Endothelial cell of hepatic sinusoid (primary cell): ENCODE measurements around the gene TRMT61A.

ENCODE experiments used
- in situ Hi-C: cut with HindIII; loops from 2 replicates; pipeline ENCODE4 v1.10.0; 2017; ENCODE audit warnings: low sequenced_read_pairs

TRMT61A gene

DNA sequence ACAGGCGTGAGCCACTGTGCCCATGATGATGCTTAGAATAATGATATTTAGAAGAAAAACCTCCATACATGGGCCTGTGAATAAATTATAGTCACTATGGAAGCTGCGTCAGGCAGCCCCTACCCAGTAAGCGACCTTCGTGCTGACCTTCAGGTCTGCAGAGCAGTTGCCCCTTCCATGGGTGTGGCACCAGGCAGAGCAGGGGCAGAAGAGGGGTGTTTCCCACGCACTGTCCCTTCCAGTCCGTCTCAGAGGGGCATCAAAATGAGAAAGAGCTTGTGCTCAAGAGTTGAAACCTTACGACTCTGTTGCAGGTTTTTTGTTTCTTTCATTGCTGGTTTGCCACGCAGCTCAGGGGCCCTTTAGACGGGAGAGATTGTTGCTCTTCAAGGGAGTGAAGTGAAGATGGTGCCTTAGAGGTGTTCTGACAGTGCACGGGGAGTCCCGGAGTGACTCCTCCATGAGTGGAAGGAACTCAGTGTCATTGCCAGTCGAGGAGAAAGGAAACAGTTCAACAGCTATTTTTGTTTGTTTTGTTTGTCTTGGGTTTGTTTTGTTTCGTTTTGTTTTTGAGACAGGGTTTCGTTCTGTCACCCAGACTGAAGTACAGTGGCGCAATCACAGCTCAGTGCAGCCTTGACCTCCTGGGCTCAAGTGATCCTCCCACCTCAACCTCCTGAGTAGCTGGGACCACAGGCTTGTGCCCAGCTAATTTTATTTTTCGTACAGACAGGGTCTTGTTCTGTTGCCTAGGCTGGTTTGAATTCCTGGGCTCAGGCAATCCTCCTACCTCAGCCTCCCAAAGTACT, 20.3 kb upstream of the TRMT61A start:
- in situ Hi-C loops, result no loop called here

DNA sequence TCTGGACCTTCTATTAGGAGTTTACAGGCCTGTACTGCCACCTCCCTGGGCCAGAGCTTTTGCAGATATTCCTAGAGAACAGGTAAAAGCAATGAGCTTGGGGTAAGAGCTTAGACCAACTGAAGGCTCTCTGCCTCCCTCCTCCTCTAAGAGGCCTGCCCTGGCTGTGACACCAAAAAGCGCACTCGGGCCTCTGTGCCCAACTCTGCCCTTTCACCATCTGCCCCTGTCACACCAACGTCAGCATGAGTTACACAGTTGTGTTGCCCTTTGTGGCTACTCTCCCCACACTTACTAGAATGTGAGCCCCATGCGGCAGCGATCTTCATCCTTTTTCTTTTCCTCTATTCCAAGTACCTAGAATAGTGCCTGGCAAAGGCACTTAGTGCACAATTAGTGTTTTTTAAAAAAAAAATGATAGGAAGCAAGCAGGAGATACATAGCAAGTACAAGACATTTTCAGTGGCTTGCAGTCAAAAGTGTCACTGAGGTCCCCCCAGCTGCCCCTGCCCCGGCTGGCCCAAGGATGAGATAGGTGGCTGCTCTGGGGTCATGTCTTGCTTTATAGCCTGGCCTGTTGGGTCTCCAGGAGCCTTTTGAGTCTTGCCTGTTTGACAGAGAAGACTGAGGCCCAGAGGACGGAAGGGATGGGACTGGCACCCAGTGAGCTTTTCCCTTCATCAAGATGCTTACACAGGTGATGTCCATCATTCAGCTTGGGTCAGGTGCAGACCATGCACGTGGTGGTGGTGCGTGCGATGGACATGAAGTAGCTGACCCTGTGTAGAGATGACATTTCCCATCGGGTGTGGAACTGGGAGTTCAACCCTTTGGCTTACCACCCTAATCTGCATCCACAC, 18.9 kb upstream of the TRMT61A start:
- in situ Hi-C loops, result loop anchor here (5.0 kb wide), 1 partner anchor 42 kb away; no protein-coding TSS in a partner anchor

DNA sequence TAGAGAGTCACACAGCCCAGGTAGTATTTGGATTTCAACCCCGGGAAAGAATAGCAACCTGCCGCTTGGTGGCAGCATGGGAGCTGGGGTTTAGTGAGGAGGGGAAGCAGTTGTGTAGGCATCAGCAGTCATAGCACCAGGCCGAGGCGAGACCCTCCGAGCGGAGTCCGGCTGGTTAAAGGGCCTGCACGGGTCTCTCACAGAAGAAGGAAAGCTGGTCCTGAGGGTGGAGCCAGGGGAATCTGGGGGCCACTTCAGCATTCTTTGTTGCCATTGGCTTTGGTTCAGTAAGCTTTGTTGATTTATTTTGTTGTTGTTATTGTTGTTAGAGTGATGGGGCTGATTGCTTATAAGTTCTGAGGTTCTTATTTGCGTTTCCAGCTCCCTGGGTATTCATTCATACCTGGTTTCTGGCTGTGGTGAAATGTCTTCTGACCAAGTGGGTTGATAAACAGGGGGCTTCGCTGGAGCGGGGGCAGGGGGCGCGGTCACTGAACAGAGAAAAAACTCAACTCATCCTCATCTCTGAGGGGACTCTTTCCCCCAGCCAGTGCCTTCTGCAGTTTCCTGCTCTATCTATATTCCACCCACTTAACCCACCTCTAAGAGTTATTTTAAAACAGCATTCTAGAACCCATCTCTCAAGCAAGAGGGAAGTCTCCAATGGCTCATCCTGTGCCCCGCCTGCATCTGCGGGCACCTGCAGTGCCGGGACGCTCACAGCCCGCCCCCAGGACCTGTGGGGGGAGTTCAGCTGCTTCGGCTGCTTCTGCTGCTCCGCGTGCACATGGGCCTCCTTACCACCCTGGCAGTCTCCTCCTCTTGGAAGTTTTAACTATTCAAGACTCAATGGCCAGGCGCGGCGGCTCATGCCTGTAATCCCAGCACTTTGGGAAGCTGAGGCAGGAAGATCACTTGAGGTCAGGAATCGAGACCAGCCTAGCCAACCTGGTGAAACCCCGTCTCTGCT, 18.0 kb upstream of the TRMT61A start:
- in situ Hi-C loops, result loop anchor here (5.0 kb wide), 1 partner anchor 41 kb away; no protein-coding TSS in a partner anchor

DNA sequence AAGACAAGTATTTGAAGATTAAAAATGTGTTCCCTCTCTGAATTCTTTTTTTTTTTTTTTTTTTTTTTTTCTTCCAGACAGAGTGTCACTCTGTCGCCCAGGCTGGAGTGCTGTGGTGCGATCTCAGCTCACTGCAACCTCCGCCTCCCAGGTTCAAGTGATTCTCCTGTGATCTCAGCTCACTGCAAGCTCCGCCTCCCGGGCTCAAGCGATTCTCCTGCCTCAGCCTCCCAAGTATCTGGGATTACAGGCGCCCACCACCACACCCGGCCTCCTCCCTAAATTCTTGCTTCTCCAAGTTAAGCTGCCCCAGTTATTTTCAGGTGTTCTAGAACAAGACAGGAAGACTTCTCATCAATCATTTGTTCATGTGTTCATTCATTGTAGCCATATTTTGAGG, 16.8 kb upstream of the TRMT61A start:
- in situ Hi-C loops, result loop anchor here (5.0 kb wide), 1 partner anchor 40 kb away; no protein-coding TSS in a partner anchor

- in situ Hi-C loops, result loop anchor here (5.0 kb wide), 1 partner anchor 39 kb away; no protein-coding TSS in a partner anchor
These were observed 16.0 kb upstream of the TRMT61A start for GRCh38 chr14:103512701-103513611.

DNA sequence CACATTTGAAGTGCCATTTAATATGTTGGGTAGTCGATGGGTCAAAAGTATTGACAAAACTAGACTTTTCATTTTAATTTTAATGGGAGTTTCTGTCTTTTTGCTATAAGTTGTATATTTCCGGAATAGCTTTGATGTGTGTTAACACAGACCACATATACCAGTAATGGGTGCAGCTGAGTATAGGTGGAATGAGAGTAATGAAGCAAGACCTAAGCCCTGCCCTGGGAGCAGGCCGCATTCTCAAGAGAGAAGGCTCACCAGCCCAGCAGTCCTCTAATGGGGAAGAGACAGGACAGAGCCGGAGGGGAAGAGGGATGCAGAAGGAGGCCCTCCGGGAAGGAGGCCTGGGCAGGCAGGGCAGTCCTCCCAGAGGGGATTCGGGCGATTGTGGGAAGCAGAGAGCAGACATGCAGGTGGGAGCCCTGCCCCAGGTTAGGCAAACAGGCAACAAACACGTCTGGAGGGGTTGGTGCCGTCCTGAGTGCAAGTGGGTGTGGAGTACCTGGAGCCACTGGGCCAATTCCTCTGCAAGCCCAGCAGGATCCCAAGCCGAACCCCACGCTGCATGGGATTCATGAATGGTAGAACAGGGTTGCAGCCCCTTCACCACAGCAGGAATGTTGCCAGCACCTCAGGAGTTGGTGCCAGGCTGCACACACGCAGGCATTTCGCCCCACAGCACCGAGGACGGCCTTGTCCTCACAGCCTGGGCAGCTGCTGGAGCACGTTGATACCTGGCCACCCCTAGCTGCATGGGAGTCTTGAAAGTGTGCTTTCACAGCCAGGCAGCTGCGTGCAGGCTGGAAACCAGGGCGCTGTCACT, 14.2 kb upstream of the TRMT61A start:
- in situ Hi-C loops, result loop anchor here (5.0 kb wide), 1 partner anchor 37 kb away; no protein-coding TSS in a partner anchor

DNA sequence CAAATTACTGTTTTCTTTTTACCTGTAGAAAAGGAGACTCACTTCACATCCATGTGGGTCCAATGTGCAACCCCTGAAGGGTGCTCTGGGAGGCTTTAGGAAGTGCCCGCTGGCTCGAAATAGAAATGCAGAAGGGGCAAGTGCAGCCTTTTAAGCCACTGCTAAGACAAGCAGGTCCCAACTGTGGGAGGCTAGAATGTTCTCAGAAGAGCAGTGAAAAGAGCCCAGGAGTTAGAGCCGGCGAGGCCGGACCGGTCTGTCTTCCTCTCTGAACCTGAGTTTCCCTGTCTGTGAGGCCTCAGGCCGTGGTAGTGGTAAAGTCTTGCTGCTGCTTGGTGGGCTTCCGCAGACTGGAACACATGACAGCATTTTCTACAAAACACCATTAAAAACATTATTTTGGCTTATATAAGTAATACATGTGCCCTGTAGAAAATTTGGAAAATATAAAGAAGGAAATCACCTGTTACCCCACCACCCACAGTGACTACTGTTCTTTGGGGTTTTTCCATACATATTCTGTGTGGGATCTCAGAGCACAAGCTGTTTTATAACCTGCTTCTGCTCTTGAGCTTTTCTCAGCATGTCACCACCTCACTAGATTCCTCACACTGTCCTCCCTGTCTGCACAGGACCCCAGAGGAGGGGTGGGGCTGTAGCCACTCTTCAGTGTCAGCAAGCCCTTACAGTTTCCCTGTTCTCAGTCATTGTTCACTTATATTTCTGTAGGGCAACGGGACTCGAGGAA, 12.4 kb upstream of the TRMT61A start:
- in situ Hi-C loops, result no loop called here

DNA sequence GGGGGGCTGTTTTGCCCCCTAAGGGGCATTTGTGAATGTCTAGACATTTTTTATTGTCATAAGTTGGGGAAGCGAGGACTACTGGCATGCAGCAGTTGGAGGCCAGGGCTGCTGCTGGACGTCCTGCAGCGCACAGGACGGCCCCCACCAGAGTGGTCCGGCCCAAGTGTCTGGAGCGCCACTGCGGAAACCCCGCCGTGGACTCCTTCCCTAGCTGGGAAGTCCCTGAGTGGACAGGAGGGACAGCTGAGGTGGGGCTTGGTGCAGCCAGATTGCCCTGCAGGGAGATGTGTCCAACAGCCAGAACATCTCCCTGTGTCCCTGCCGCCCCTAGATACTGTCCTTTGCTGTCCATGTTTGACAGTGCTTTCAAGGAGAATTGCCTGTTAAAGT, 11.8 kb upstream of the TRMT61A start:
- in situ Hi-C loops, result no loop called here

GRCh38 chr14:103517721-103518421, 11.1 kb upstream of the TRMT61A start:
- in situ Hi-C loops, result no loop called here

GRCh38 chr14:103518422-103519042, 10.5 kb upstream of the TRMT61A start:
- in situ Hi-C loops, result no loop called here

GRCh38 chr14:103519043-103519836, 9.8 kb upstream of the TRMT61A start:
- in situ Hi-C loops, result no loop called here

DNA sequence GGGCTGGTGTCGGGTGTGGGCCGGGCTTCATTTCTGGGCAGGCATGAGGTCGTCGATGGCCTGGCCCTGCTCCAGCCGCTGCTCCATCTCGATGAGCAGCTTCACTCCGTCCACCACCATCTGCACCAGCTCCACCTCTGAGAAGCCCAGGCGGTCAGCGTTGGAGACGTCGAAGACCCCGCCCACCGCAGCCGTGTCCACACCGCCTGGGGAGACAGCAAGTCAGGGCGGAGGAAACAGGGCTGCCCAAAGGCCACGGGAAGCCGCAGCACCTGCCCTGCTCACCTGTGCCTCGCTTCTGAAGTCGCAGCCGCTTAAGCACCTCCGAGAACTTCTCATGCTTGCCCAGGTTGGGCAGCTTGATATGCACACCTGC, 9.2 kb upstream of the TRMT61A start:
- in situ Hi-C loops, result loop anchor here (5.0 kb wide), 2 partner anchors 43 to 72 kb away; no protein-coding TSS in a partner anchor

DNA sequence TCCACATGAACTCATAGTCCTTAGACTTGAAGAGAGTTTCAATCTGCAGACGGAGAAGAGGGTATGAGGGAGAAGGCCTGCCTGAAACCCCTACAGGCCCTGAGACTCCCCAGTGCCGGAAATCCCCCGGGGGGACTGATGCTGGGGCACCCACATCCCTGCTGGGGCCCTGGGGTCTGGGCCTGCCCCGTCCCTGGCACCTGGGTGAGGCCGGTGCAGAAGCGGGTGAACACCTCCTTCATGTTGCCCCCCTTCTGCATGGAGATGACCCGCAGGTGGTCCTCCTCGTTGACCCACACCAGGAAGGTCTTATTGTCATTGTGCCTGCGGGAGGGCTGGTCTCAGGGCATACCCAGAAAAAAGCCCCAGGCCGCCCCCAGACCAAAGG, 8.7 kb upstream of the TRMT61A start:
- in situ Hi-C loops, result loop anchor here (5.0 kb wide), 2 partner anchors 43 to 72 kb away; no protein-coding TSS in a partner anchor

GRCh38 chr14:103520657-103521437, 8.1 kb upstream of the TRMT61A start:
- in situ Hi-C loops, result loop anchor here (5.0 kb wide), 2 partner anchors 44 to 71 kb away; no protein-coding TSS in a partner anchor

- in situ Hi-C loops, result loop anchor here (5.0 kb wide), 2 partner anchors 44 to 71 kb away; no protein-coding TSS in a partner anchor
These were observed 7.5 kb upstream of the TRMT61A start for GRCh38 chr14:103521438-103521950.
